T follicular helper cell (primary cell): Measurements from ENCODE around the gene CFAP210.
"Not testable (repeated sequence)": the region's sequence is repeated elsewhere in the genome, so short reads cannot be mapped to it uniquely, and the experiment has no call there.

ENCODE experiments used
- DNase-seq: peaks from one replicate; pipeline ENCODE4 v3.0.0-alpha.2; 2020; ENCODE audit warnings: low read depth

CFAP210 gene

GRCh38 chr2:169713331-169713730, 19.1 kb upstream of the CFAP210 start:
- no peak for DNase-seq

- DNase-seq = no peak
Measured at GRCh38 chr2:169712791-169713227, 18.6 kb upstream of the CFAP210 start.

- no peak for DNase-seq
Measured at GRCh38 chr2:169711751-169712509, 17.7 kb upstream of the CFAP210 start.

- no peak for DNase-seq
Measured at GRCh38 chr2:169709981-169710380, 15.8 kb upstream of the CFAP210 start.

- no peak for DNase-seq
Measured at GRCh38 chr2:169709331-169709730, 15.1 kb upstream of the CFAP210 start.

- no peak for DNase-seq
Measured at GRCh38 chr2:169707626-169708025, 13.4 kb upstream of the CFAP210 start.

GRCh38 chr2:169705927-169706326, 11.7 kb upstream of the CFAP210 start:
- no peak for DNase-seq

- DNase-seq = no peak
Measured at GRCh38 chr2:169704160-169704708, 10.0 kb upstream of the CFAP210 start.

GRCh38 chr2:169702996-169703395, 8.8 kb upstream of the CFAP210 start:
- DNase-seq = no peak

- not testable (repeated sequence) for DNase-seq
Measured at GRCh38 chr2:169699173-169699572, 5.0 kb upstream of the CFAP210 start.

GRCh38 chr2:169696381-169696780, 2.2 kb upstream of the CFAP210 start:
- no peak for DNase-seq

- DNase-seq = no peak
Measured at GRCh38 chr2:169694894-169695260, 672 bp upstream of the CFAP210 start.

- DNase-seq = peak; percentile 7
Measured at GRCh38 chr2:169693360-169693759, 845 bp downstream of the CFAP210 start.

- DNase-seq = no peak
Measured at GRCh38 chr2:169692718-169693117, 1.5 kb downstream of the CFAP210 start.

GRCh38 chr2:169690958-169691357, 3.2 kb downstream of the CFAP210 start:
- no peak for DNase-seq

GRCh38 chr2:169687943-169688342, 6.3 kb downstream of the CFAP210 start:
- not testable (repeated sequence) for DNase-seq

- DNase-seq = not testable (repeated sequence)
Measured at GRCh38 chr2:169686825-169687224, 7.4 kb downstream of the CFAP210 start.

GRCh38 chr2:169684712-169685111, 9.5 kb downstream of the CFAP210 start:
- DNase-seq = not testable (repeated sequence)

GRCh38 chr2:169684135-169684565, 10.1 kb downstream of the CFAP210 start:
- no peak for DNase-seq

- DNase-seq = no peak
Measured at GRCh38 chr2:169683425-169684134, 10.6 kb downstream of the CFAP210 start.

- DNase-seq = no peak
Measured at GRCh38 chr2:169683054-169683424, 11.2 kb downstream of the CFAP210 start.

- DNase-seq = no peak
Measured at GRCh38 chr2:169676850-169677249, 17.4 kb downstream of the CFAP210 start.

- no peak for DNase-seq
Measured at GRCh38 chr2:169676357-169676756, 17.8 kb downstream of the CFAP210 start.
